ENCODE results near the gene SNAP25.

The SNAP25 gene

DNA sequence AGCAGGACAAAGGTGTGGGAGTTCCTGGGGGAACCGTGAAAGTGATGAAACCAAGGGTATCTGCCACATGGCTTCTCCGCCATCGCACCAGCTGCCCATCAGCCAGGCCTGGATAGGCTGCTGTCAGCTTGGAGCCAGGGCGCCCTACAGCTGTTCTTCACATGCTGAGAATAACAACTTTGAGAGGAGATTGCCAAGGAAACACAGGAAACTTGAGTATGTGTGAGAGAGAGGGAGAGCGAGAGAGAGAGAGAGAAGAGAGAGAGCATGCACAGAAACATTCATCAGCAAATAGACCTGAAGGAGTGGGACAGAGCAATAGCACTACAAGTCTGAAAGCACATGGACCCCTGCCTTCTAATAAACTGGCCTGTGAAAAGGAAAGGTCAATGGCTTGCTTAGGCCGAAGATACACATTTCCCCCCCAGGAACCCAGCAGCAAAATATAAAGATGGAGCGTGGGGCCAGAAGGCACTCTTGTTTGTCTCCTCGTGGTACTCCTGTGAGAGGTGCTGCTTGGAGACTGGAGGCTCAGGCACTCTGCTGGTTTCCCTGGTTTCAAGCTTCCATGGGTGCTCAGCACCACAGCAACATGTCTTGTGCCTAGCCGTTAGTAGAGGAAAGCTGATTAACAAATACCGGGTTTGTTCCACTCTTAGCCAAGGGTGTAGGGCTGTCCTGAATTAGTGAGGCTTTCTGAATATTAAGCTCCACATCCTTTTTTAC lies 53.0 kb downstream of the SNAP25 start:
- Histone ChIP-seq H3K9ac (no peak overlapping the region), H3K27ac (no peak overlapping the region), H3K4me3 (ENCODE audit: low read depth, low read length) (no peak overlapping the region), H3K4me2 (ENCODE audit: low read length) (no peak overlapping the region), H3K36me3 (ENCODE audit: control insufficient read depth, insufficient read depth, low read length) (no peaks in the 10 kb centered on the region), H2AFZ (no peak overlapping the region), H3K79me2 (peaks cover 29% of the 10 kb centered on the region), H3K27me3 (ENCODE audit: control insufficient read depth, insufficient read depth, low read length) (no peaks in the 10 kb centered on the region), H3K9me3 (ENCODE audit: control insufficient read depth, low read length) (no peaks in the 10 kb centered on the region), H3K4me1 (peaks cover 13% of the 10 kb centered on the region)
- TF ChIP-seq, protein P1, sequence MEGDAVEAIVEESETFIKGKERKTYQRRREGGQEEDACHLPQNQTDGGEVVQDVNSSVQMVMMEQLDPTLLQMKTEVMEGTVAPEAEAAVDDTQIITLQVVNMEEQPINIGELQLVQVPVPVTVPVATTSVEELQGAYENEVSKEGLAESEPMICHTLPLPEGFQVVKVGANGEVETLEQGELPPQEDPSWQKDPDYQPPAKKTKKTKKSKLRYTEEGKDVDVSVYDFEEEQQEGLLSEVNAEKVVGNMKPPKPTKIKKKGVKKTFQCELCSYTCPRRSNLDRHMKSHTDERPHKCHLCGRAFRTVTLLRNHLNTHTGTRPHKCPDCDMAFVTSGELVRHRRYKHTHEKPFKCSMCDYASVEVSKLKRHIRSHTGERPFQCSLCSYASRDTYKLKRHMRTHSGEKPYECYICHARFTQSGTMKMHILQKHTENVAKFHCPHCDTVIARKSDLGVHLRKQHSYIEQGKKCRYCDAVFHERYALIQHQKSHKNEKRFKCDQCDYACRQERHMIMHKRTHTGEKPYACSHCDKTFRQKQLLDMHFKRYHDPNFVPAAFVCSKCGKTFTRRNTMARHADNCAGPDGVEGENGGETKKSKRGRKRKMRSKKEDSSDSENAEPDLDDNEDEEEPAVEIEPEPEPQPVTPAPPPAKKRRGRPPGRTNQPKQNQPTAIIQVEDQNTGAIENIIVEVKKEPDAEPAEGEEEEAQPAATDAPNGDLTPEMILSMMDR (IDR thresholded peaks at IDR 0.05) = no peak

DNA sequence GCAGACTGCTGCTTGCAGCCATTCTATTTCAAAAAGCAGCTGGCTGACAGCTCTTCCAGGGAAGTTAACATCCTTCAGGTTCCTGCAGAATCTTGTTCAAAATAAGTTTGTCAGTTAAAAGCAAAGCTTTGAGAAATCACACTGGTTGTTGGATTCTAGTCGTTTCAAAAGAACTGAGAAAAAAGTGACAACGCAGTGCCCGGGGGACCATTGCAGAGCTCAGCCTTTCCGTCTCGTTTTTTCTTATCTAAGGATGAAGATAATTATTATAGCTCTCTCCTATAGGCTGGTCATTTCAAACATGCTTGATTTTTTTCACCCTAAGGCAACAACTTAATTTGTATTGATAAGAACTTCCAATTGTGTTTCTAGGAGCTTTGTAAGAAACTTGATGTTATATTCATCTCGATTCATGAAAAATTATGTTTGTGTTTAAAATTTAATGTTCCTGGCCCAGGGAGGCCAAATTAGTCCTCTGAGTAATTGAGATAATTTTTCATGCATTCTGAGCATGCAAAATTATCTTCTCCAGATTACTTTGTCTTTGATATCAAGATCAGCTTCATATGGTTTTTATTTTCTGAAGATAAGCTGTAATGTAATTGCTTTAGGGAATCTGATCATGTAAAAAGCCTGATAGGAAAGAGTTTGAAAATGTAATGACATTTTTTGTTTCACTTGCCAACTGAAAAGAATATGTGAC lies 58.4 kb downstream of the SNAP25 start:
- Histone ChIP-seq H3K4me2 (ENCODE audit: low read length) (no peak overlapping the region), H3K9ac (no peak overlapping the region), H3K9me3 (ENCODE audit: control insufficient read depth, low read length) (no peaks in the 10 kb centered on the region), H3K27ac (no peak overlapping the region), H3K4me1 (no peaks in the 10 kb centered on the region), H3K4me3 (ENCODE audit: low read depth, low read length) (no peak overlapping the region), H3K36me3 (ENCODE audit: control insufficient read depth, insufficient read depth, low read length) (no peaks in the 10 kb centered on the region), H2AFZ (no peak overlapping the region), H3K27me3 (ENCODE audit: control insufficient read depth, insufficient read depth, low read length) (no peaks in the 10 kb centered on the region), H3K79me2 (peaks cover 5% of the 10 kb centered on the region)
- TF ChIP-seq, protein P1 (IDR thresholded peaks at IDR 0.05) = no peak

DNA sequence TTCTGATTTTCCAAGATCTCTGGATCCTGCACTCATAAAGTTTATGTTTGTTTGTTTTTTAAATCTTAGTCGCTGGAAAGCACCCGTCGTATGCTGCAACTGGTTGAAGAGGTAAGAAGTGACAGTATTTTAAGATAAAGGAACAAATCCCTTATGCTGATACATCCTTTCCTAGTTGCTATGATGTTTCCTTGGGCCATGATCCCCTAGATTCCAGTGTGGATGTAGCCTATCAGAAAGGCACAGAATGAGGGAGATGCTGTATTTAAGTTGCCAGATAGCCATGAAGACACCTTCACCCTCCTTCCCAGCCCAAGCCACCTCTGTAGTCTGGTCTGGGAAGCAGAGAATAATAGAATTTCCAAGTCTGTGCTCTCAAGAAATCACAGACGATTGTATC lies 59.0 kb downstream of the SNAP25 start:
- Histone ChIP-seq H3K9me3 (ENCODE audit: control insufficient read depth, low read length) (no peaks in the 10 kb centered on the region), H3K9ac (no peak overlapping the region), H2AFZ (no peak overlapping the region), H3K79me2 (peaks cover 5% of the 10 kb centered on the region), H3K27me3 (ENCODE audit: control insufficient read depth, insufficient read depth, low read length) (no peaks in the 10 kb centered on the region), H3K4me1 (no peaks in the 10 kb centered on the region), H3K36me3 (ENCODE audit: control insufficient read depth, insufficient read depth, low read length) (no peaks in the 10 kb centered on the region), H3K4me3 (ENCODE audit: low read depth, low read length) (no peak overlapping the region), H3K27ac (no peak overlapping the region), H3K4me2 (ENCODE audit: low read length) (no peak overlapping the region)
- TF ChIP-seq, protein P1 (IDR thresholded peaks at IDR 0.05) = no peak

DNA sequence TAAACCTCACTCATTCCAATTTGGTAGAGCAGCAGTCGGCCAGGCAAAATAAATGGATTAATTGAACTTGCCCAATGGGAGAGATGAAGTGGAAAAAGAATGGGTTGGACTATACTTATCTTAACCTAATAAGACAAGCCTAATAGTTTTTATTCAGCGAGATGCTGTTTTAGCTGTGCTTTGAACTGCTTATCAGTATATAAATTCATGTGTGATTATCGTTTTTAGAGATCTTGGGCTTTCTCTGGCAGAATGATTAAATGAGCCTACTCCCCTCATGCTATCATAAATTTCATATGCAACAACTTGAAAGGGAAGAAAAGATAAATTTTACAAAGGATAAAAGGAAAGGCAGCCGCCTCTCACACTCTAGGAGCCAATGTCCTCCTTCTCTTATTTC lies 59.8 kb downstream of the SNAP25 start:
- no peak overlapping the region for H2AFZ ChIP-seq
- H3K9ac ChIP-seq = no peak overlapping the region
- no peak overlapping the region for H3K4me2 ChIP-seq (ENCODE audit: low read length)
- no peaks in the 10 kb centered on the region for H3K4me1 ChIP-seq
- H3K9me3 ChIP-seq (ENCODE audit: control insufficient read depth, low read length) = no peaks in the 10 kb centered on the region
- H3K27ac ChIP-seq = no peak overlapping the region
- TF ChIP-seq, protein P1 (IDR thresholded peaks at IDR 0.05) = no peak
- no peaks in the 10 kb centered on the region for H3K79me2 ChIP-seq
- no peak overlapping the region for H3K4me3 ChIP-seq (ENCODE audit: low read depth, low read length)
- no peaks in the 10 kb centered on the region for H3K27me3 ChIP-seq (ENCODE audit: control insufficient read depth, insufficient read depth, low read length)
- H3K36me3 ChIP-seq (ENCODE audit: control insufficient read depth, insufficient read depth, low read length) = no peaks in the 10 kb centered on the region
